AG08395 (cell line): Measurements from ENCODE around the gene IL20RA.
A peak's percentile ranks its signal among the peaks of the same experiment; 100 is the strongest.

Experiments used
- DNase-seq: peaks from one replicate; pipeline ENCODE4 v3.0.0; 2012; ENCODE audit warnings: mixed read lengths, low spot score

The IL20RA gene

DNA sequence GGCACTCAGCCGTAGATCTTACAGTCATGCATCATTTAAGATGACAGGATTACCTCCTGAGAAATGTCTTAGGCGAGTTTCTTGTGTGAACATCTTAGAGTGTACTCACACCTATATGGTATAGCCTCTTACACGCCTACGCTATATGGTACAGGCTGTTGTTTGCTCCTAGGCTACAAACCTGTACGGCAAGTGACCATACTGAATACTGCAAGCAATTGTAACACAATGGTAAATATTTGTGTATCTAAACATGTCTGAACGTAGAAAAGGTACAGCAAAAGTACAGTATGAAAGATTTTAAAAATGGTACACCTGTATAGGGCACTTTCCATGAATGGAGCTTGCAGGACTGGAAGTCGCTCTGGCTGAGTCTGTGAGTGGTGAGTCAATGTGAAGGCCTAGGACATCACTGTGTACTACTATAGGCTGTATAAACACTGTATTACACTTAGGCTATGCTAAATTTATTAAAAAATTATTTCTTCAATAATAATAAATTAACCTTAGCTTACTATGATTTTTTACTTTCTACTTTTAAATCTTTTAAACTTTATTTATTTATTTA, 541 bp upstream of the IL20RA start:
- DNase-seq: no peak

DNA sequence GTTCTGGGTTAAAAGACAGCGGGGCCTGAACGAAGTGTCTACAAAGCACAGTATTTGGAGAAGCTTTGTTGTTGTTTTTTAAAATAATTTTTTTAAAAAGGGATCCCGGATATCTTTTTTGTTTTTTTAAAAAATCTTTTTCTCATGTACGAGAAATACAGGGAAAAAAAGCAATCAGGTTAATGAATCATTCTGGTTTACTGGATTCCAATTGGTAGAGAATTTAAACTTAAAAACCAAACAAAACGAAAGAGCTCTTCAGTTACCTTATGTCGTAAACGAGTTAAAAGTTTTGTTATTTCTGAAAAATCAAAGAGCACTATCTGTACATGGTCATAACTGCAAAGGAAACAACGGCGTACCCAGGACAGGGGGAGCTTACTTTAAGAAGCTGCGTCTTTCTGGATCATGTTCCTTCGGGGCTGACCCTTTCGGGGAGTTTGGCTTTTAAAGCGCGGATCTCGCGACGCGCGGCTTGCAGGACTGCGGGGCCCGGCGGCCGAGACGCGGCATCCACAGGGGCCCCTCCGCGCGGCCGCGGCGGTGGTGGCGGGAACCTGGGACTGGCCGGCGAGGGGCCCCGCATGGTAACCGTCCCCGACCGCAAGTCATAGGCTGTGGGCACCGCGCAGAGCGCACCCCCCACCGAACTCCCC, 927 bp downstream of the IL20RA start:
- peak; percentile 34 for DNase-seq

DNA sequence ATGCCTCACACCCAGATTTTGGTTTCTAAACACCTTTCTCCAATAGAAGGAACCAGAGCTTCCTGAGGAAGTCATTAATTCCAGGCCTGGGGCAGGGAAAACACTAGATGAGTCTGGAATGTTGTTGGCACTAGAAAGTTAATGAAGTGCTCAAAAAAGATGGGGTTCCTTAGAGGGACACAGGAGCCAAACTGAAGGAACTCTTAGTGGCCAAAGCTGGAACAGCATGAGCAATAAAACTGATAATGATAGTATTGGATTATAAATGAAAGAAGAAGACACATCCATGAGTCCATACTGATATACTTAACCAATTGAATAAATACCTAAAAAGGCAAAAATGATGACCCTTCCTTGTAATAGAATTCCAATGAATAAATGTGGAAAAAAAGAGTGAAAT, 4.4 kb downstream of the IL20RA start:
- DNase-seq: no peak

DNA sequence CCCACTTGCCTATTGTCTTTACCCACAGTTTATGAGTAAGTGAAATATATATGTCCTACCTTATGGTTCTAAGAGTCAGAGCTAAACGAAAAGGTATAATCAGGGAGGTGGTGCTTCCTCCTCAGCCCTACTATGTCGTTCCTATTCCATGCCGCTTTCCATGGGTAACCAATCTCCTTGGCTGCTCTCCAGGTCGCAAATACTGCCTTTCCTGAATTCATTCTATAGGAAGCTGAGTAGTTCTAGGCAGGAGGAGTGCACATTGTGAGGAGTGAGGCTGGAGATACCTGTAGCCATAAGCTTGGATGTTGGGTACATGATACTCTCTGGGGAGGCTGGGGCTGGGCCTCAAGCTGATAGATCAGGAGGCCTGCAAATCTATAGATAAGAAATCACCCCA, 5.8 kb downstream of the IL20RA start:
- no peak for DNase-seq

DNA sequence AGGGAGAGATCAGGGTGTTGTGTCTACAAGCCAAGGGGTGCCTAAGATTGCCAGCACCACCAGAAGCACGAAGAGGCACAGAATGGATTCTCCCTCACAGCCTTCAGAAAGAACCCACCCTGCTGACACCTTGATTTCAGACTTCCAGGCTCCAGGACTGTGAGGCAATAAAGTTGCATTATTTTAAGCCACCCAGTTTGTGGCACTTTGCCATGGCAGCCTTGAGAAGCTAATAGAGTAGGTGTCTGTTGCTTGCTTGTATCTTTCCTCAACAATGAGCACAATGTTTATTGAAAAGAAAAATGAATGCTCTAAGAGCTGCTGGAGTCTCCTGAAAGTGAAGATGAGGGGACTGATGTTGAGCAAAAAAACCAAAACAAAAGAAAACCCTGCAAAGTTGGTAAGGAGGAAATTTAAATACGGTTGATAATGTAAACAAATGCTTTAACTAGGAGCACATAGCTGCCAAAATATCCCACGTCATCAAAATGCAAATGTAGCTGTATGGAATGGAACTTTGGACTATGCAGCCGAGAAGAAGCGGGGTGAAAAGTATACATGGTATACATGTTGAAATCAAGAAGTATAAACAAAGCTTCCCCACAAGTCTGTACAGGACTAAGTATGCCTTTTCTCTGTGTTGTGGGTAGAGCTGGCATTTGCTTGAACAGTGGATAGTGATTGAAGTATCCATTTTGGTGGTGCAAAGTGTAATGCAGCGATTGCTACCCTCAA, 8.0 kb downstream of the IL20RA start:
- no peak for DNase-seq

DNA sequence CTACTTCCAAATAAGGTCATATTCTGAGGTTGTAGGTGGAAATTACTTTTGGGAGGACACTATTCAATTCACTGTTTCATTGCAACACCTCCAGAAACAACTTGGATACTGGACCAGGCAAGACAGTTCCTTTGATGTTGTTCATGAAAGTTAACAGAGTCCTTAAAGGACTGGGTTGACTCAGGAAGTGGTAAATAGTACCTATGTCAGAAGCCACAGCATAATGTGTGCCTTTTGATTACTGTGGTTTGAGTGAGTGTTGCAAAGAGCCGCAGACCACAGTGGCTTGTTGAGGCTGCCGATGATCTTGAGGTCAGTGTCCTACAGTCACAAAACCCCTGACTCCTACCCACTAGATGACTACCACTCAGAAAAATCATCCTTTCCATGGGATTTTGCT, 10.9 kb downstream of the IL20RA start:
- no peak for DNase-seq

DNA sequence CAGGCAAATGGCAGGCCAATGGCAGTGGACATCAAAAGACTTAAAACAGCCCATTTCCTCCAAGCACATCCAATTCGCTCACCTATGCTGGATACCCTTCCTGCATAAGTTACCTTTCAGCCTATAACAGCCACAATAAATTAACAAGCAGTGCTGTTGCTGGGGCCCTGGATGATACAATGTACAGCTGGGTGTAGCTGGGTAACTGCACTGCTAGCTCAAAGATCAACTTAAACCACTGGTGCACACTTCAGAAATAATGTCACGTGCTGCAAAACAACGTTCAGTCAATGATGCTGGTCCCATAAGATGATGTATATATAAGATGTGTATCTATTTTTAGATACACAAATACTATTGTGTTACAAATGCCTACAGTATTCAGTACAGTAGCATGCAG, 13.6 kb downstream of the IL20RA start:
- no peak for DNase-seq

DNA sequence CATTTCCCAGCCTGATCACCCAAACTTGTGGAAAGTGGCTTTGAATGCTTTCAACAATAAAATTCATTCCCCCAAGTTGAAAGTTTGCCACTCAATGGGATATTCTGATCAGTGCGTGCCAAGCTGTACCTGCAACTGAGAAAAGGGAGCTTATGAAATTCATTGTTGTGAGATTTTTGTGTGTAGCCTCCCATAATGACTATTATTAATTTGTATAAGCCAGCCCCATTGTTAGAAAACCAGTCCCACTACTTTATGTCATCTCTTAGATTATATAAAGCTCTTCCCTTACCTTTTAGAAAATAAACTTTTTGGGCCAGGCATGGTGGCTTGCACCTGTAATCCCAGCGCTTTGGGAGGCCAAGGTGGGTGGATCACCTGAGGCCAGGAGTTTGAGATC, 15.9 kb downstream of the IL20RA start:
- DNase-seq: no peak

DNA sequence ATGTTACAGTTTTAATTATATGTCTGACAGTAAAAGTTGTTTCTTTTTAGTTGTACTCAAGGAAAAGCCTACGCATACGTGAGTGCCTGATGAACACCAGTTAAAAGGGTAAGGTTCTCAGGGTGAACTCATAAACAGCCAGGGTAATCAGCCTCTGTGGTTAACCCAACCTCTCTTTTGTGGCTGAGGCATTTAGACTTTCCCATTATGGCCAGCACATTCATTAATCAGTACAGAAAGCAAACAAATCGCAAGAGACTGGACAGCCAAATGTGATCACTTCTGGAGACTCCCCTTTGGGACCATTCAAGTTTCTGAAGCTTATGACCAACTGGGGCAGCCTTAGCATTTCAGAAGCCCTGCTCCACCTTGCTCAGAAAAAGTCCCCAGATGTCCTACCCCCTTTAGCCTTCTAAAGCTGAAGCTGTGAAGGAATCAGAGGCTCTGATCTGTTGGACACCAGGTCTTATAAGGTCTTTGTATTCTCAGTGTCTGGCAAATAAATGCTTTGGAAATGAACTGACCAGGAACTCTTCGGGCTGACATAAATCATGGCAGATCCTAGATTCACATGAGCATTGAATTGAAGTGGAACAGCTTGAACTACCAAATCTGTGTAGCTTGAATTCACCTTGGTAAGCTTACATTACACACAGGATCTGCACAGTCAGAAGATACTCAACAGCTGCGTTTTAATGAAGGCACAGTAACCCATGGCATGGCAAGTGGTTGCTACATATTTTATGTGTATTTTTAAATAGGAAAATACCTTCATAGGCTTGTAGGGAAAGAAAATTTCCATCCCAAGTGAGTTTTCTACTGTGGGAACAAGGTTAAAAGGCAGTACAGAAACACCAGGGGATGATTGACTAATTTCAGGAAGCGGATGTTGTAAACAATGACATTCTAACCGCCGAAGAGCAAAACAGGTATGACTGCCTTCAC, 18.7 kb downstream of the IL20RA start:
- no peak for DNase-seq

DNA sequence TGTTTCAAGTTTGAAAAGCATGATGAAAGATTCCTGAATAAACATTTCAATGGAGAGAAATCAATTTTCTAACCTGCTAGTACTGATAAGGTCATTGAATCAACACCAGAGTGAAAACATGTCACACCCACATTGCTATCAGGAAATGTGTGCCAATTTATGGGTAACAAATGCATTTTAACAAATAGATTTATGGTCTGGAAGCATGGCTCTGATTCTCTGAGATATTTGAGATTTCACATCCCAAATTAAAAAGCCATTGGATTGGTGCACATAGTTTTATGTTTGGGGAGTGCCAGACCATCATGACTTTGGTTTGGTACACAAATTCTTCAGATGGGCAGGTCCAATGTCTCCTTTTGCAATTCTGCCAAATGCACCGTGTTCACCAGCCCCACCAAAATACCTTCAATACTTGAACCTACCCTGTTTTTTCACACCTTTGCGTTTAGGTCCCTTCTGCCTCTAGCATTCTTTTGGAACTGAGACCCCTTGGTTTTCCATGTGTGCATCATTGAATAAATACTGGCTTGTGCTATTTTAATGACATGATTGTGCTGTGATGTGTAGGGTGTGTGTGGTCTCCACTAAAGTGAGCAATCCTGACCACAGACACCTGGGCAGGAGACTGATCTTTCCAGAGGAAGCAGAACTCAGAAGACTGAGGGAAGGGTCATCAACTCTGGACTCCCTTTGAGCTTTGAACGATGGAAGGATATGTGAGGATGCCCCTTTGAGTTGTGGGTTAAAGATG, 20.4 kb downstream of the IL20RA start:
- no peak for DNase-seq

DNA sequence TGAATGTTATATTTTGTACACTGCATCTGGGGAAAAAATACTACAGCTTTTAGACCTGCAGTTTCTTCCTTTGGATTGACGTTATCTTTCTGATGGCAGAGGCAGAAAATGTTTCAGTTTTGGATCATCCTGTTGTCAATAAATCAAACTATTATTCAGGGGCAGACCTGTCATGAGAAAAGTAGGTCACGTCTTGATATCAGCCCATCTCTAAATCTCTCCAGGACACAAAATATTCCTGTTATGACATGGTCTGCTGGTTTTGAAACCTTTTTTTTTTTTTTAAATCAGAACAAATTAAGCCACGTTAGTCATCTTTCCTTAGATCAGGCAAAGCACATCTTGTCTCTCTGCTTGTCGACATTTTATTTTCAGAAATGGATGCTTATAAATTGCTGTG, 24.0 kb downstream of the IL20RA start:
- DNase-seq: no peak

DNA sequence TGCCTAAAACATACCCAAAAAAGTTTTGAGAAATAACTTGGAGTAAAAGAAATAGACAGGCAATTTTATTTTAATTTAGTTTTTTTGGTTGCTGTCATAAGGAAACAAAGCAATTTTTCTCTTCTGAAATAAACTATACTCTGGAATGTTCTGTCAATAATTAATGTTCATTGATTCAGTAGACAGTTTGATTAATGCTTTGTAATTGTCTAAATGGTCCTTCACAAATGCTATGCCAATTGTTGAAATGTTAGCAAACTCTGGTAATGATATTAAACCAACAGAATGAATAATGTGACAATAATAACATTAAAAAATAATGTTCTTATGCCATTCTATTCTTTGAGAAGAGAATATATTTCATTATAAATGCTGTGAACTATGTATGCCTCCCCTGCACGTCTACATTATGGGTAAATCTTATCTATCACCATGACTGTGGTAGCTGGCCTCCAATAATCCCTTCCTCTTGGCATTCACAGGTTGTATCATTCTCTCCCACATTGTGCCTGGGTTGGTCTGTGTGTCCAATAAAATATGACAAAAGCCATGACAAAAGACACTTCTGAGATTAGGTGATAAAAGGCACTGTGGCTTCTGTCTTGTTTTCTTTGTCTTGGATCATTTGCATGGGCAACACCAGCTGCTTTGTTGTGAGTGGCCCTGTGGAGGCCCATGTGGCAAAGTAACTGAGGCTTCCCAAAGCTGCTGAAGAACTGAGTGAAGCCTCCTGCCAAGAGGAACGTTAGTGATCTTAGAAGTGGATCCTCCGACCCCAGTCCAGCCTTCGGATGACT, 25.1 kb downstream of the IL20RA start:
- DNase-seq: no peak

DNA sequence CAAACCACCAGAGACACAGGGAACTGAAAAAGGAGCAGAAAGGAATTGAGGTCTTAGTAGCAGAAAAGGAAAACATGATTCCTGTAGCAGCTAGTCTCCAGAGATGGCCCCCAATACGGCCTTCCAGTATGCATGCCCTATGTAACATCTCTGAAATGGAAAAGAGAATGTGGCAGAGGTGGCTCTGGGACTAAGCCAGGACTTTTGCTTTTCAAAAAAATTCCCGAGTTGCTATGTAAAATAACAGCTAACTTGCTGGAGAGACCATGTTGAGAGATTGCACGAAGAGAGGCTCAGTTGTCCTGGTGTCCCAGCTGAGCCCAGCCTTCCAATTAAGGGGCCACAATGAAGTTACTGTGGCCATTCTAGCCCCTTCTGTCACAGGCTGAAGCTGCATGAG, 27.7 kb downstream of the IL20RA start:
- no peak for DNase-seq

DNA sequence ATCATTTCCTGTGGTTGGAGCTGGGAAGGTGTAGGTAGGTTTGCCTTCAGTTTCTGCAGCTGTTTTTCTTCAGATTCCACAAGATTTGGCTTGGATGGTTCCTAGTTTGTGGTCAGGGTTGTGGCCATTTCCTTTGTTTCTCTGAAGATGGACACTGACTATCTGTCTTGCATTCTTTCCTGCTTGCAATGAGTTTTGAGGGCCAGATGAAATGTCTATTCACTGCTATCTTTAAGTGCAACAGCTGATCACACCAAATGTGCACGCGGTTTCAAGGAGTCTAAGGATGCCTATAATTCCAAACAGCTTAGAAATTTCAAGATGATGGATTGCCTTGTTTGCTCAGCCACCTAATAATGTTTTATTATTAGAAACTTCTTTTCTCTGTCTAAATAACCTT, 28.4 kb downstream of the IL20RA start:
- DNase-seq: no peak

DNA sequence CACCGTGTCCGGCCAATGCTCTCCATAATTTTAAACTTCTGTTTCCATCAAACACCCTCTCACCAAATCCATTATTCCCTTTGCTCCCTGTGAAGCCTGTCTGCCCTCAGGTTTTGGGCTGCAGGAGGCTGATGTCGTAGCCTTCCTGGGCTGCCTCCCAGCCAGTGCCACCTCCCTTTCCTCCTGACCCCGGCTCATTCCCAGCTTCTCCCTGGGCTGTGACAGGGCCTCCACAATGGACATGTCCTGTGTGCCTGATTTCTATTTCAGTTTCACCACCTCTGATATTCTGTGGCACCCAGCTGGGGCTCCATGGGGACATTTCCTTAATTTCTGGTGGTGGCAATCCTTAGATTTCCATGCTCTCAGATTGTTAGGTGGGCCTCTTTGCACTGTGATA, 28.8 kb downstream of the IL20RA start:
- DNase-seq: no peak

DNA sequence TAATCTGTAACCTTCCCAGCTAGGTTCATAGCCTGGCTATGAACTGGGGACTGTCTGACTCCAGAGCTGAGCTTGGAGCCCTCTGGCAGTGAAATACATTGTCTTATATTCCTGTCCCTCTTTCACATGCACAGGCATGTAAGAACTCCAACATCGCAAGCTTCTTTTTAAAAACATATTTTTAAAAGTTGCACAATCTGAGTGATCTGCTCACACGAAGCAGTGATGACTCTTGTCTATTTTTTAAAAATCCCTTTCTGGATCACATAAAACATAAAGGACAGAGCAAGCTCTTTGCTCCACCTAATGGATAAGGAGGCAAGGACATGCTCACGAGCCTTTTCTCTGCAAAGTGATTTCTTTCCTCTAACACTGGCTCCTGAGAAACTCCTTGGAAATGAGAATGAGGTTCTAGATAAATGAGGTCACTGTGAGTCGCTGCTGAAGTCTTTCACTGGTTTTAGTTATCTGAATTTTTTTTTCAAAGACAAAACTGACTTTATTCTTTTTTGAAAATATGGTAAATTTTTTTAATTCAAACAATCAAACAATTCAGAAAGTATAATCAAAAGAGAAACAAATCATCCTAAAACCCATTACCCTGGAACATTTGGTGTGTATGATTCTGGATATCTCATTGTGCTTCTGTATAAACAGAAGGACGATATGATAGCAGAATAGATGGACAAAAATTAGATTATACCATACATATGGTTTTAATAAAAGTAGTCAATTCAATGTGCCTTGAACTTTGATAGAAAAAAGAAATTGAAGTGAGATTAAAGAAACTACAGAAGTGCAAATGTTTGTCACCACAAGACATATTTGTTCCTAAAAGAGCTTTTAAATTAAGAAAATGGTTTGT, 30.8 kb downstream of the IL20RA start:
- peak; percentile 68 for DNase-seq

DNA sequence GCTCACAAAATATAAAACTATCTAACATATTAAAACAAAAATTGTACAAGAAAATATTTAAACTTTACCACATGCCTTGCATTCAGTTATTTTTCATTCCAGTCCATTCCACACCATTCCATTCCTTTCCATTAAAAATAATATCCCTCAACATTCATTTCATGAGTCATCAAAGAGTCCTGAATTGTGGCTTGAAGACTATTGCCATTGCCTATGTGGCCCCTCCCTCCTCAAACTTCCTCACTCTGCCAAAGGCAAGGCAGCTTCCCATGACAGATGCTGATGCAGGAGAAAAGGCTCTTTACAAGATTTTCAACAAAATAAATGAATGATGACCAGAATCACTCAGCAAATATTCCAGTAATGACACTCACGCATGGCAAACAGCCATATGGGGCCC, 31.7 kb downstream of the IL20RA start:
- DNase-seq: peak; percentile 67

DNA sequence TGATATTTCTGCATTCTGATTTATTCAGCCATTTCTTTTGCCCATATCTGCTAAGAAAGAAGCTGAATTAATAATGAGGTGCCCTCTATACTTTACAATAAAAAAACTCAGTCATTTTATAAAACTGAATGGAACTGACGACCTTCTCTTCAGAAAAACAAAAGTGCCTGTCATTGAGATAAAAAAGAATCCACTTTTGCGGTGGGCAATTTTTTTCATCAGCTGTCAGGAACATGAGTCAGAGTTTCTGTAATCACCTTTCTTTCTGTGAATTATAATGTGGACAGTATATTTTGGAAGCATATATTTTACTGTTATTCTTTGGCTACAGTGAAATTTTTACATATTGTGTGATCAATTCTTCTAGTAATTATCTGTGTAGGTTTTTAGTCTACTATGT, 33.4 kb downstream of the IL20RA start:
- DNase-seq: no peak

DNA sequence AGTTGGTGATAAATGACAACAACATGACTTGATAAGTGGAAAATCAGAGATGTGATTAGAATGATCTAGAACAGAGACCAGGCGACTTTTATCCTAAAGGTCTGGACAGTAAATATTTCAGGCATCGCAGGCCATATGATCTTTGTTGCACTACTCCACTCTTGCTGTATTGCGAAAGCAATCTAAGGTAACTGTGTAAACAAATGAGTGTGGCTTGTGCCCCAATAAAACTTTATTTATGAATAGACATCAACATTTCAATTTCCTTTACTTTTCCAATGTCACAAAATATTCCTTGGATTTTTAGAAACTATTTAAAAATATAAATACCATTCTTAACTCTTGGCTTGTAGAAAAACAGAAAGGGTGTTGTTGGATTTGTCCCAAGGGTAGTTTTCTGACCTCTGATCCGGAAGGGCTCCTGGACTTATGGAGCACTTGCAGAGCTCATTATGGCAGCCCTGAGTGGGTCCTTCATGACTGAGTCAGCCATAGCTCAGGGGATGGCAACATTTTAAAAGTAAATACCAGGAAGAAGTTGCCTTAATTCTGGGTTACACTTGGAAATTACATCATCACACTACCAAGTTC, 34.5 kb downstream of the IL20RA start:
- DNase-seq: no peak

DNA sequence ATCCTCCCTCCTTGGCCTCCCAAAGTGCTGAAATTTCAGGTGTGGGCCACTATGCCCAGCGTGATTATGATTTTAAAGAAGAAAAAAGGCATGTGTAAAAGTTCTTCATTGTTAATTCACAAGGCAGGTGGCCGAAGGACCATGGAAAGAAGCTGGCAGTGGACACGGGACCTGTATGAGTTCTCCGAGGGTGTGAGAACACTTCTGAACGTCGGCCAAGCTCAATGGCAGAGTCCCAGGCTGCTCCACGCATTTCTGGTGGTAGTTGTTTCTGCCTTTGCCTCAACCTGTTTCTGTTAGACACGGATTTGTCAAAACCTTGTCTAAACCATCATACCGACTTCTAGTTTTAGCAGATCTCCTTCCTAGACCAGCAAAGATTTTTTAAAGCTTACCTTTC, 36.6 kb downstream of the IL20RA start:
- no peak for DNase-seq
